Activated CD8-positive, alpha-beta memory T cell treated with anti-CD3 and anti-CD28 coated beads, Interleukin-2, amount 50 U/mL, for 24 hours (primary cell): ENCODE data around the gene PMIS2.
"Not testable (repeated sequence)": the region's sequence is repeated elsewhere in the genome, so short reads cannot be mapped to it uniquely, and the experiment has no call there.

ENCODE experiments used
- DNase-seq: peaks from one replicate; pipeline ENCODE4 v3.0.0-alpha.2; 2020; ENCODE audit errors: extremely low read depth

Gene PMIS2

GRCh38 chr19:35590875-35591274 is 4.9 kb downstream of the PMIS2 start:
- no peak for DNase-seq

GRCh38 chr19:35592226-35592625 is 6.3 kb downstream of the PMIS2 start:
- no peak for DNase-seq

- DNase-seq: not testable (repeated sequence)
Observed at GRCh38 chr19:35595026-35595425, 9.1 kb downstream of the PMIS2 start.

- no peak for DNase-seq
Observed at GRCh38 chr19:35595928-35596327, 10.0 kb downstream of the PMIS2 start.

GRCh38 chr19:35596366-35596999 is 10.5 kb downstream of the PMIS2 start:
- no peak for DNase-seq

- no peak for DNase-seq
Observed at GRCh38 chr19:35601971-35602370, 16.0 kb downstream of the PMIS2 start.

- DNase-seq: not testable (repeated sequence)
Observed at GRCh38 chr19:35604436-35604835, 18.5 kb downstream of the PMIS2 start.

- DNase-seq: not testable (repeated sequence)
Observed at GRCh38 chr19:35607170-35607569, 21.2 kb downstream of the PMIS2 start.

- no peak for DNase-seq
Observed at GRCh38 chr19:35607661-35608060, 21.7 kb downstream of the PMIS2 start.

- DNase-seq: no peak
Observed at GRCh38 chr19:35608251-35608650, 22.3 kb downstream of the PMIS2 start.

- DNase-seq: no peak
Observed at GRCh38 chr19:35609851-35610353, 23.9 kb downstream of the PMIS2 start.

GRCh38 chr19:35612224-35612558 is 26.2 kb downstream of the PMIS2 start:
- no peak for DNase-seq

- peak; percentile 82 for DNase-seq
Observed at GRCh38 chr19:35612559-35613321, 26.8 kb downstream of the PMIS2 start, which contains the start of gene HAUS5. Gene HAUS5 (plus strand): TSS chr19:35612735. CDS start chr19:35612795, 60 bp downstream.

GRCh38 chr19:35613574-35613973 is 27.6 kb downstream of the PMIS2 start:
- no peak for DNase-seq

- DNase-seq: no peak
Observed at GRCh38 chr19:35615036-35615435, 29.1 kb downstream of the PMIS2 start.

- DNase-seq: no peak
Observed at GRCh38 chr19:35618857-35619256, 32.9 kb downstream of the PMIS2 start.

- no peak for DNase-seq
Observed at GRCh38 chr19:35619290-35619923, 33.4 kb downstream of the PMIS2 start.

- no peak for DNase-seq
Observed at GRCh38 chr19:35620001-35620400, 34.0 kb downstream of the PMIS2 start.

GRCh38 chr19:35621708-35622107 is 35.7 kb downstream of the PMIS2 start:
- no peak for DNase-seq

GRCh38 chr19:35622750-35623149 is 36.8 kb downstream of the PMIS2 start:
- no peak for DNase-seq

GRCh38 chr19:35623327-35624010 is 37.5 kb downstream of the PMIS2 start:
- no peak for DNase-seq

- no peak for DNase-seq
Observed at GRCh38 chr19:35628264-35628564, 42.2 kb downstream of the PMIS2 start.
